Measurements from ENCODE around the gene TMEM151B. TPM values are rescaled to one million over a fixed set of nuclear protein-coding genes. Genes with fewer than 3 reads are reported as not detected.

Gene TMEM151B
- total and polyA plus RNA-seq, 2 of the 13 experiments (the other 11 are each of a cell fraction or from before 2014, with no cell fraction given), result not detected

- TF ChIP-seq, protein P1, sequence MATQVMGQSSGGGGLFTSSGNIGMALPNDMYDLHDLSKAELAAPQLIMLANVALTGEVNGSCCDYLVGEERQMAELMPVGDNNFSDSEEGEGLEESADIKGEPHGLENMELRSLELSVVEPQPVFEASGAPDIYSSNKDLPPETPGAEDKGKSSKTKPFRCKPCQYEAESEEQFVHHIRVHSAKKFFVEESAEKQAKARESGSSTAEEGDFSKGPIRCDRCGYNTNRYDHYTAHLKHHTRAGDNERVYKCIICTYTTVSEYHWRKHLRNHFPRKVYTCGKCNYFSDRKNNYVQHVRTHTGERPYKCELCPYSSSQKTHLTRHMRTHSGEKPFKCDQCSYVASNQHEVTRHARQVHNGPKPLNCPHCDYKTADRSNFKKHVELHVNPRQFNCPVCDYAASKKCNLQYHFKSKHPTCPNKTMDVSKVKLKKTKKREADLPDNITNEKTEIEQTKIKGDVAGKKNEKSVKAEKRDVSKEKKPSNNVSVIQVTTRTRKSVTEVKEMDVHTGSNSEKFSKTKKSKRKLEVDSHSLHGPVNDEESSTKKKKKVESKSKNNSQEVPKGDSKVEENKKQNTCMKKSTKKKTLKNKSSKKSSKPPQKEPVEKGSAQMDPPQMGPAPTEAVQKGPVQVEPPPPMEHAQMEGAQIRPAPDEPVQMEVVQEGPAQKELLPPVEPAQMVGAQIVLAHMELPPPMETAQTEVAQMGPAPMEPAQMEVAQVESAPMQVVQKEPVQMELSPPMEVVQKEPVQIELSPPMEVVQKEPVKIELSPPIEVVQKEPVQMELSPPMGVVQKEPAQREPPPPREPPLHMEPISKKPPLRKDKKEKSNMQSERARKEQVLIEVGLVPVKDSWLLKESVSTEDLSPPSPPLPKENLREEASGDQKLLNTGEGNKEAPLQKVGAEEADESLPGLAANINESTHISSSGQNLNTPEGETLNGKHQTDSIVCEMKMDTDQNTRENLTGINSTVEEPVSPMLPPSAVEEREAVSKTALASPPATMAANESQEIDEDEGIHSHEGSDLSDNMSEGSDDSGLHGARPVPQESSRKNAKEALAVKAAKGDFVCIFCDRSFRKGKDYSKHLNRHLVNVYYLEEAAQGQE (IDR thresholded peaks at IDR 0.05; ENCODE audit: borderline replicate concordance in 1 of 2, low read depth in 1 of 2, low read length in 2 of 2), result no peak
- no peak for TF ChIP-seq NR2F1 (CRISPR knock-in tag; IDR thresholded peaks at IDR 0.05)
- TF ChIP-seq MIER2 (CRISPR knock-in tag; IDR thresholded peaks at IDR 0.05), result no peak
- no peak for TF ChIP-seq ZNF558 (CRISPR knock-in tag; IDR thresholded peaks at IDR 0.05; ENCODE audit: borderline replicate concordance)
- TF ChIP-seq ZNF788 (CRISPR knock-in tag; IDR thresholded peaks at IDR 0.05; ENCODE audit: borderline replicate concordance), result no peak
- no peak for TF ChIP-seq GLMP (CRISPR knock-in tag; IDR thresholded peaks at IDR 0.05; ENCODE audit: borderline replicate concordance)
- no peak for TF ChIP-seq HNF4A (CRISPR knock-in tag; IDR thresholded peaks at IDR 0.05)
- TF ChIP-seq, protein P2, sequence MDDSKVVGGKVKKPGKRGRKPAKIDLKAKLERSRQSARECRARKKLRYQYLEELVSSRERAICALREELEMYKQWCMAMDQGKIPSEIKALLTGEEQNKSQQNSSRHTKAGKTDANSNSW (CRISPR knock-in tag; IDR thresholded peaks at IDR 0.05; ENCODE audit: borderline replicate concordance), result no peak
Observed at GRCh38 chr6:44272529-44272928, 2.3 kb downstream of the TMEM151B start (continued).

All from HepG2 (cell line).